Activated CD8-positive, alpha-beta memory T cell treated with anti-CD3 and anti-CD28 coated beads, Interleukin-2, amount 10 ng/mL, durations not matched to agents 7 days and 5 days (primary cell): ENCODE data around the gene COX17. TPM values are rescaled to one million over a fixed set of nuclear protein-coding genes. Genes with fewer than 3 reads are reported as not detected.

Source experiments
- ATAC-seq: fragments of 150-1000 bp; cut with Tn5 transposase; one replicate; pipeline ENCODE4 v1.10.0; 2021; ENCODE audit warnings: moderate library complexity
- CTCF ChIA-PET: fragments of 350-600 bp; sonication (Branson Sonifier 250); formaldehyde crosslinking; loops from one replicate; lab custom pipeline; 2021; ENCODE audit warnings: antibody characterized with exemption; lab: Charles Lee
- DNase-seq: peaks from one replicate; pipeline ENCODE4 v3.0.0-alpha.2; 2020
- H3K27ac Mint-ChIP-seq: one replicate; pipeline ENCODE4 v1.8.0; 2021; ENCODE audit warnings: mild to moderate bottlenecking, mixed read lengths
- H3K27me3 Mint-ChIP-seq: one replicate; pipeline ENCODE4 v1.8.0; 2021; ENCODE audit warnings: mixed read lengths
- H3K36me3 Mint-ChIP-seq: one replicate; pipeline ENCODE4 v1.8.0; 2021; ENCODE audit warnings: mild to moderate bottlenecking, mixed read lengths
- H3K4me1 Mint-ChIP-seq: one replicate; pipeline ENCODE4 v1.8.0; 2021; ENCODE audit warnings: mixed read lengths
- H3K4me3 Mint-ChIP-seq: one replicate; pipeline ENCODE4 v1.8.0; 2021; ENCODE audit warnings: mild to moderate bottlenecking, moderate library complexity, mixed read lengths
- H3K9me3 Mint-ChIP-seq: one replicate; pipeline ENCODE4 v1.8.0; 2022; ENCODE audit warnings: low read depth, mixed read lengths
- total RNA-seq, 2 experiments: library from RNA; stranded (reverse); gene quantifications; one replicate each; pipeline ENCODE4 v1.2.3, GENCODE V29; 2021

Gene COX17
- total RNA-seq, 2 experiments from 2014 or later = 66.6 to 80.7 TPM

DNA sequence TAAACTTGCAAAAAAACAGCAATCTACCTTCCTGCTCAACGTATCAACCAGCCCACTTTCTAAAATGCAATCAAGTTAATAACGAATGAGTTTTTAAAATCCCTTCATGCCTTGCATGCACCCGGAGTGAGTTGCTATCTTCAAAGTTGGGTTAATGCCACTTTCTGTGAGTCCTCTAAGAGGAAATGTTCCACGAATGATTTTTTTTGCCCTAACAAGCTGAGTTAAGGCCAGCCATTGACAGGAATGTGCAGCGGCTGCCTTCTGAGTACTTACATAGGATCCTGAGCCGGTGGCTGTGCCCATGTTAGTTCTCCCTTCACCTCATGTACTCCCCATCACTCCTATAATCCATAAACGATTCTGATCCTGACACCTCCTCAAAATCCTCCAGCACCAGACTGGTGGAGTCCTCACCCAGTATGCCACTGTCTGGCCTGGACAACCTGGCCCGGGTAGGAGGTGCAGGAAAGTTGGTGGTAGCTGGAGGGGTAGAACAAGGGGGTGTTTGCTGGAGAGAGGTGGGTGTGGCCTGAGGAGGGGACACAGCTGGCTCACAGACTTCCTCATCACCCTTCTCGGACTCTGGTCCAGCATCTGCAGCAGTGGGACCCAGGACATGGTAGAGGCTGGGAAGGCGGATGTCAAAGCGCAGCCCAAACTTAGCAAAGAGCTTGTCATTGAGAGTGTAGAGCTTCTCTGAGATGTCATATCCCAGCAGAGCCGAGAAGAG is 29.2 kb downstream of the COX17 start:
- peaks cover 3% of the 10 kb centered on the region for H3K36me3 Mint-ChIP-seq
- DNase-seq (no peak), ATAC-seq (no peak)
- H3K4me1 Mint-ChIP-seq = peaks cover 2% of the 10 kb centered on the region
- no peaks in the 10 kb centered on the region for H3K9me3 Mint-ChIP-seq
- CTCF ChIA-PET = interaction anchor here (0.8 kb wide), 1 partner anchor 15 kb away, joined by 3 read pairs; no protein-coding TSS in a partner anchor
- no peak overlapping the region for H3K4me3 Mint-ChIP-seq
- H3K27me3 Mint-ChIP-seq = no peaks in the 10 kb centered on the region
- no peak overlapping the region for H3K27ac Mint-ChIP-seq

DNA sequence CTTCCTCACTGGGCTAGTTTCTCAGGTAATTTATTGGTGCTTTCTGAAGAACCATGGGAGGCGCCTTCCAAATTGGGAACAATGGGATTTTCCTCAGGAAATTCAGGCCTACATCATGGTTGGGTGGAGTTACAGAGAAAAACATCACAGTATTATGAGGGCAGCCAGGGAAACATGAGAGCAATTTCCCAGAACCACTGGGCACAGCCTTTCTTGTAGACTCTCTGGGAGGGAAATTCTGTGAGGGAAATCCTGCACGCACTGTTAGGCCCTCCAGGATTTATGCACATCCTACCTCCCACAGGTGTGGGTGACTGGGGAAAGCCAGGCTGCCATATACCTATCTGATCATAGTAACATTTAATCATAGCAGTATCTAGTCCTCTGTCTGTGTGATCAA is 30.0 kb downstream of the COX17 start:
- Mint-ChIP-seq H3K27ac (no peak overlapping the region), H3K4me3 (no peak overlapping the region), H3K36me3 (peaks cover 3% of the 10 kb centered on the region), H3K27me3 (no peaks in the 10 kb centered on the region), H3K4me1 (peaks cover 6% of the 10 kb centered on the region), H3K9me3 (no peaks in the 10 kb centered on the region)
- DNase-seq (no peak), ATAC-seq (no peak)
- CTCF ChIA-PET = no interaction called here

DNA sequence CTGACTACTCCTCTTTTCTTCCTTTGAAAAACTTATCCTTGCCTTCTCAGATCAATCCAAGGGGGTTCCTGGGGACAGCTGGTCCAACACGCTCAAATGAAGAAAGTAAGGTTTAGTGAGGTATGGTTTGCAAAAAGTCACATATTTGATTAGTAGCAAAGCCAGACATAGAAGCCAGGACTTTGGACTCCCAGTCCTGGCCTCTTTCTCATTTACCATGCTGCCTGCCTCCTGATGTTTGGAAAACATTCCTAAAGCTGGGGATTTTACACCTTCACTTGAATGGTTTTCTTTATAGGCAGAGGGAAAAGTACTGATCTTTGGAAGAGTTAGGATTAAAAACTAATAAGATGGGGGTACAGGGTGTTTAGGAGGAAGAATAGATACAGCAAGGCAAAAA is 31.4 kb downstream of the COX17 start:
- Mint-ChIP-seq H3K27ac (no peak overlapping the region), H3K4me3 (no peak overlapping the region), H3K9me3 (no peaks in the 10 kb centered on the region), H3K4me1 (peaks cover 8% of the 10 kb centered on the region), H3K36me3 (peaks cover 8% of the 10 kb centered on the region), H3K27me3 (no peaks in the 10 kb centered on the region)
- CTCF ChIA-PET = no interaction called here
- no peak for DNase-seq
- no peak for ATAC-seq

DNA sequence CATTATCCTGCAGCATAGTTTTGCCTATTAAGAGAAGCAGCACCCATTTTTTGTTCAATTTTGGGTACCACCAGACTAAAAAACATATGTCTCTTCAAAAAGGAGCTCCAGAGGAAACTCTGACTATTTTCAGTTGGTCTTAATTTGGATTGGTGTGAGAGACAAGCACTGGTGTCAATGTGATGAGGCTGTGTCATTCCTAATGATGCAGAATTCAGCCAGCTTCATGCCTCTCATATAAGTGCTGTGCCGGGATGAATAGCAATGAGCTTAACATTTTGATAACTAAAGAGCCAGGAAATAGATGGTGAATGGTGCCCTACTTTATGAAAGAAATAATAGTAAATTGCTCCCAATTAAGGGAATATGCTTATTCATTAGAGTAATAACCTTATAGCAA is 32.7 kb downstream of the COX17 start:
- peaks cover 17% of the 10 kb centered on the region for H3K4me1 Mint-ChIP-seq
- no peak overlapping the region for H3K27ac Mint-ChIP-seq
- ATAC-seq (no peak), DNase-seq (no peak)
- H3K36me3 Mint-ChIP-seq = peaks cover 16% of the 10 kb centered on the region
- H3K27me3 Mint-ChIP-seq = no peaks in the 10 kb centered on the region
- H3K9me3 Mint-ChIP-seq = no peaks in the 10 kb centered on the region
- CTCF ChIA-PET = no interaction called here
- no peak overlapping the region for H3K4me3 Mint-ChIP-seq

DNA sequence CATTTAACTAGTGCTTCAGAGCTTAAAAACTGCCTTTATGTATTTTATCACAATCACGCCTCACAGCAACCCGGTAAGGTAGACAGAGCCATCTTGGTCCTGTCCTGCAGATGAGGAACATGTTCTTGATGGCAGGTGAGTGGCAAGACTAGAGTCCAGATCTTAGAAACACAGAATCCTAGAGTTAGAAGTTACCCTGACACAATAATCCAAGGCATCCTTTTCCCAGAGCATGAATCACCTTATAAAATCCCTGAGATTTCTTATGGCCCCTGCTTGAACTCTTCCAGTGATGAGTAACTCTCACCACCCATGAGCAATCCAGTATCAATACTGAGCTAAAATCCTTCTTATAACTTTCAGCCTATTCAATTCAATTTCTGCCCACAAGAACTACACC is 33.7 kb downstream of the COX17 start:
- CTCF ChIA-PET = interaction anchor here (0.8 kb wide), 1 partner anchor 176 kb away, joined by 3 read pairs; no protein-coding TSS in a partner anchor
- peaks cover 26% of the 10 kb centered on the region for H3K4me1 Mint-ChIP-seq
- no peak overlapping the region for H3K4me3 Mint-ChIP-seq
- DNase-seq = no peak
- ATAC-seq = no peak
- H3K36me3 Mint-ChIP-seq = peaks cover 16% of the 10 kb centered on the region
- H3K9me3 Mint-ChIP-seq = no peaks in the 10 kb centered on the region
- H3K27me3 Mint-ChIP-seq = no peaks in the 10 kb centered on the region
- H3K27ac Mint-ChIP-seq = no peak overlapping the region

DNA sequence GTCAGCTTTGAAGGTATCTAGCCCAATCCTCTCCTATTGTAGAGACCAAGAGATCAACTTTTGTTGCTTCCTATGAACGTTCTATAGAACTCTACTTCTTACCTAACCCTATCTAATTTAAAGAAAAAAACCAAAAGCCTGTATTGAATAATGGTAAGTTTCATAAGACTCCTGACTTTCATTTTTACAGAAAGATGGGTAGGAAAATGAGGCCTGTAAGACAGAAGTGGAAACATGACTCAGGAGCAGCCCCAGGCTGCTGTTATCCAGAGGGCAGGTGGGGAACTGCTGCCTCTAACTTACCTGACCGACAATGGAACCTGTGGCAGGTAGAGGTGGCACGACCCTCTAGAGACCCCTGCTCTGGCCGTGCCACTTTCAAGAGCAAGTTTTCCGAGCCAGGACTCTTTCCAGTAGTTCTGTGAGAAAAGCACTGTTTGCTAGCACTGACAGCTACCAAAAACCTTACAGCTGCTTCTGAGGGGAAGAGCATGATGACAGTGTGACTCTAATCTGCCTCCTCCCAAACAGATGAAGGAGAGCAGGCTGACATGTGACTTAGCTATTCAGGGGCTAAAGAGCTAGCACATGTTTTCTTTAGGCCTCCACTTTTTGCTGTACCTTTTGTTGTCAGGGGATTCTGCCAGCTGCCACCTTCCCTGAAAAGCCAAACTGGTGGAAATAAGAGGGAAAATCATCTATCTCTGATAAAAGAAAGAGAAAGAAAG is 34.3 kb downstream of the COX17 start:
- no peak overlapping the region for H3K27ac Mint-ChIP-seq
- no peaks in the 10 kb centered on the region for H3K27me3 Mint-ChIP-seq
- peaks cover 19% of the 10 kb centered on the region for H3K36me3 Mint-ChIP-seq
- H3K4me3 Mint-ChIP-seq = no peak overlapping the region
- no peaks in the 10 kb centered on the region for H3K9me3 Mint-ChIP-seq
- DNase-seq (no peak), ATAC-seq (no peak)
- CTCF ChIA-PET = no interaction called here
- H3K4me1 Mint-ChIP-seq = peaks cover 32% of the 10 kb centered on the region

DNA sequence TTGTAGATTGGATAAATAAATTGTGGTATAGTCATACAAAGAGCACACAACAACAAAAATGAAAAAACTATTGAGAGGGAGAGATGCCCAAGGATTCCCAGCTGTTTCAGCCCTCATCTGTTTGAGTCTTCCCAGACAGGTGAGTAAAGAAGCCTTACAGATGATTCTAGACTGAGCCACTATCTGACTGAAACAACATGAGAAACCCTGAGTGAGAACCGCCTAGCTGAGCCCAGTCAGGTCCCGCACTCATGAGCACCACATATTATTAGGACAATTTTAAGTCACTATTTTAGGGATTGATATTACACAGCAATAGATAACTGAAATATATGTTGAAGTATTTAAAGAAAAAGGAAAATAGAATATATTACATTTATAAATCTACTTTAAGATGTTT is 35.8 kb downstream of the COX17 start:
- Mint-ChIP-seq H3K9me3 (no peaks in the 10 kb centered on the region), H3K27ac (no peak overlapping the region), H3K4me3 (no peak overlapping the region), H3K27me3 (no peaks in the 10 kb centered on the region), H3K36me3 (peaks cover 18% of the 10 kb centered on the region), H3K4me1 (peaks cover 41% of the 10 kb centered on the region)
- CTCF ChIA-PET = interaction anchor here (1.0 to 1.7 kb wide), 2 partner anchors 8 to 340 kb away, joined by 3 to 4 read pairs; no protein-coding TSS in a partner anchor
- ATAC-seq = no peak
- DNase-seq = no peak

DNA sequence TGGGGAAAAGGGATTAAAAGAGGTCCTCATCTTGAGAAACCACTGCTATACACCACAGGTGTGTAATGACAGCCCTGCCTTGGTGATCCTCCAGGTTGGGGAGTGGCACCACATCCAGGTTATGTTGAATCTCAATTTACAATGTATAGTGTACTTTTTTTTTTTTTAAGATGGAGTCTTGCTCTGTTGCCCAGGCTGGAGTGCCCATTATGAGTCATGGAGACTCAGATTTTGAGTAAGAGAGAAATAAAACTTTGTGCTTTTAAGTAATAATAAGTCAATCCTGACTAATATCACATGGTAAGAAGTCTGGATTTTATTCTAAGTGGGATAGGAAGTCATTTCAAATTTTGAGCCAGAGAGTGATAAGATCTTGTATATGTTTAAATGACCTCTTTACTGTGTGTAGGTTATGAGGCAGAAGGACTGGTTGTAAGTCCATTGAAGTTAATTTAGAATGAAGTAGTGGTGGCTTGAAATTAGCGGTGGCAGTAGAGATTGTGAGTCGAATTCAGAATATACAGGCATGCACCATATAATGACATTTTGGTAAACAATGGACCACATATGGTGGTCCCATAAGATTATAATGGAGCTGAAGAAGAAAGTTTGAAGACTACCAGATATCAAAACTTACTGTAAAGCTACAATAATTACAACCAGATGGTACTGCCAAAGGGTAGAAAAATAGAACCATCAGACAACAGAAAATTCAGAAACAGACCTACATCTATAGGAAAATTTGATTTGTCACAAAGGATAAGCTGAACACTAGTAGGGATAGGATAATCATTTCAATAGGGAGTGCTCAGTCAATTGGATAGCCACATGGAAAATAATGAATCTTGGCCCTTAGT is 37.5 kb downstream of the COX17 start:
- Mint-ChIP-seq H3K36me3 (peaks cover 17% of the 10 kb centered on the region), H3K9me3 (no peaks in the 10 kb centered on the region), H3K4me3 (no peak overlapping the region), H3K4me1 (peaks cover 41% of the 10 kb centered on the region), H3K27ac (peak overlapping the region; percentile 90), H3K27me3 (no peaks in the 10 kb centered on the region)
- CTCF ChIA-PET = no interaction called here
- ATAC-seq = peak; percentile 46
- DNase-seq = peak; percentile 51

DNA sequence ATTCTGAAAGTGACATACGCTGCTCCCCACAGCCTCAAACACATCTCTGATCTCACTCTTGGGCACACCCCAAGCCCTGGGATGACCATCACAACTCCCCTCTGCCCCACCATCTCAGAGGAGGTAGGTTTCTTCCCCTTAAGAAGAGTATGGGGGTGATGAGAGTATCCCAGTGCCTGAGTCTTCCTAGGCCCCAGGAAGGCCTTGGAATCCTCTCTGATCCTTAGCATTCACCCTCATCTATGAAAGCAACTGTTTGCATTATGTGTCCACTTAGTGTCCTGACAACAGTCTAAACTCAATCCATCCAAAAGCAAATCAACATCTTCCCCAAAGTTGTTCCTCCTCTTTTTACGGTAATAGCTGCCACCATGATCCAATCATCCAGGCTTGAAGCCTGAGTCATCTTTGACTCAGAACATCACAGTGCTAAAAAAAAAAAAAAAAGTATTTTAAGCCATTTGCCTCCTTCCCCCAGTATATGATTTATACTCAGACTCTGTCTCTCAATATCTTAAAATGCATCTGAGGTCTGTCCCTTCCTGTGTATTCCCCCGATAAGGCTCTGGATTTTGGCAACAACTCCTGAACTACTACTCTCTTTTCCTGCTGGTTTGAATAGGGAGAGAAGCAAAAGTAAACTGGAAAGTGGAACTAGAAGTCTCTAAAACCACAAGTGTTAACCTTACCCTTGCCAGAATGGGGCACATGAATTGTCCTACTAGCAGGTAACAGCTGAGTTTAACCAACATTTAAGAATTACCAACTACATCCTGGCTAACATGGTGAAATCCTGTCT is 39.3 kb downstream of the COX17 start:
- H3K4me3 Mint-ChIP-seq = no peak overlapping the region
- H3K27ac Mint-ChIP-seq = peak overlapping the region; percentile 90
- H3K4me1 Mint-ChIP-seq = peaks cover 39% of the 10 kb centered on the region
- no peaks in the 10 kb centered on the region for H3K27me3 Mint-ChIP-seq
- ATAC-seq = peak; percentile 28
- CTCF ChIA-PET = interaction anchor here (0.7 to 2.0 kb wide), 4 partner anchors 10 to 189 kb away, joined by 3 to 9 read pairs (median 4); no protein-coding TSS in a partner anchor
- DNase-seq = no peak
- peaks cover 17% of the 10 kb centered on the region for H3K36me3 Mint-ChIP-seq
- H3K9me3 Mint-ChIP-seq = no peaks in the 10 kb centered on the region

DNA sequence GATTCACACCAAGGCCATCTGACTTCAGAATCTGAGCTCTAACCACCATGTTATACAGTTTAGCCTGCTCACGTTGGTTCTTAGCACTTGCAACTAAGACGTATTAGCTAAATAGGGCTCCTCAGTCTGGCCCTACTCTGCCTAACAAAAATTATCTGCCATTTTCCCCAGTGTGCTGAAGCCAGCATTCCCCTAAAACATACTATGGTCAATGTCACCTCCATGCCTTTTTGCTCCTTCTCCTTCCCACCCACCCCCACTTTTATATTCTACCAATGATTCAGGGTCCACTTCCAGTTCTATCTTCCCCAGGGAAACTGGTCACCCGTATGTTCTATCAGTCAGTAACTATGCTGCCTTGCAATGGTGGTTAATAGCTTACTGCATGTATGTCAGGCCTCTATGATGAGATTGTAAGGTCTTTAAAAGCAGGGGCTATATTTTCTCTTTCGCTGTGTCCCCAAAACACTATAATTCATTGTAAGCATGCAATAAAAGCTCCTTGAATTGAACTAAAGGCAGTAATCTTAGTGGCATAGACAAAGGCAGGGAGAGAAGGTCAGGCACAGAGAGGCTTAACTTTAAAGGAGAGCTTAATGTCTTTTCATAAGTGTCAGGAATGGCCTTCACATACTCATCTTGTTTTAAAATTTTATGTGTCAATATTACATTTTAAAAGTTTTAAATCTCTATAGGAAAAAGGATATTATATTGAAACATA is 40.2 kb downstream of the COX17 start:
- Mint-ChIP-seq H3K36me3 (peaks cover 17% of the 10 kb centered on the region), H3K4me3 (no peak overlapping the region), H3K27ac (no peak overlapping the region), H3K4me1 (peaks cover 34% of the 10 kb centered on the region), H3K27me3 (no peaks in the 10 kb centered on the region), H3K9me3 (no peaks in the 10 kb centered on the region)
- CTCF ChIA-PET = interaction anchor here (1.8 to 2.0 kb wide), 2 partner anchors 10 to 36 kb away, joined by 4 to 9 read pairs; no protein-coding TSS in a partner anchor
- ATAC-seq = no peak
- no peak for DNase-seq

DNA sequence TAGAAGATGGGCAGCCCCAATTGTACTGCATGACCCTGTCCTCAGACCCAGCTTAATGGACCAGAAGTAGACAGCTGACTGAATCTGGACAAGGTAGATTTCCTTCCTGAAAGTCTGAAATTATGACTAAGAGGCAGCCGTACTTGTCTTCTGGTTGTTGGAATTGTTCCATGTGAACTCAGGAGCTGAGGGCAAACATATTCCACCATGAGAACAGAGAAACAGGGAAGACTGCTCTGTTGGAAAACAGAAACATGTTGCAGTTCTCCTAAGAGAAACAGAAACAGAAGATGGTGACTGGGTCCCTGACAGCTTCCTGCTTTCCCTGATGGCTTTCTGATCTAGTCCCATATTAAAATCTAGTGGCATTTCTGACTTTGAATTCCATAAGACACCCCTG is 41.0 kb downstream of the COX17 start:
- DNase-seq (no peak), ATAC-seq (no peak)
- peaks cover 14% of the 10 kb centered on the region for H3K36me3 Mint-ChIP-seq
- CTCF ChIA-PET = interaction anchor here (1.8 to 2.0 kb wide), 2 partner anchors 9 to 36 kb away, joined by 4 to 9 read pairs; no protein-coding TSS in a partner anchor
- H3K9me3 Mint-ChIP-seq = no peaks in the 10 kb centered on the region
- H3K4me1 Mint-ChIP-seq = peaks cover 33% of the 10 kb centered on the region
- H3K27me3 Mint-ChIP-seq = no peaks in the 10 kb centered on the region
- H3K27ac Mint-ChIP-seq = no peak overlapping the region
- no peak overlapping the region for H3K4me3 Mint-ChIP-seq

DNA sequence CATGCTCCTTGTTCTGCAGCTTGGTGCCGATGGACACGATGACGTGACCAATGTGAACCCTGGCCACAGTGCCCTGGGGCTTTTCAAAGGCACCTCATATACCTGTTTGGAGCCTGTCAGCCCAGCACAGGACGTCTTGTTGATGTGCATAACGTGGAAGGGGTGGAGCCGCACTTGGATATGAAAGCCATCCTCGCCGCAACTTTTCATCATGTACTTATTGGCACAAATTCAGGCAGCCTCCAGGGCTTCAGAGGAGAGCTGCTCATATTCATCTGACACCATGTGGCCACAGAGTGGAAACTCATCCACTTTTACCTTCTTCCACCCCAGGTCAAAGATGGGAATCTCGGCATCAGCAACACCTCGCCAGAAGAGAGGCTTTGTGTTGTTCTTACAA is 41.5 kb downstream of the COX17 start:
- Mint-ChIP-seq H3K27ac (no peak overlapping the region), H3K4me1 (peaks cover 36% of the 10 kb centered on the region)
- CTCF ChIA-PET = interaction anchor here (1.8 to 2.0 kb wide), 2 partner anchors 8 to 35 kb away, joined by 4 to 9 read pairs; no protein-coding TSS in a partner anchor

More for the DNA sequence above, 41.5 kb downstream of the COX17 start:
- no peaks in the 10 kb centered on the region for H3K27me3 Mint-ChIP-seq
- H3K9me3 Mint-ChIP-seq = no peaks in the 10 kb centered on the region
- H3K4me3 Mint-ChIP-seq = no peak overlapping the region
- DNase-seq = no peak
- no peak for ATAC-seq
- peaks cover 13% of the 10 kb centered on the region for H3K36me3 Mint-ChIP-seq
